ENCODE measurements around the gene SLC49A4.

SLC49A4 gene

GRCh38 chr3:122770521-122771202, 24.2 kb upstream of the SLC49A4 start:
- Histone ChIP-seq H2BK5ac (ENCODE audit: low read length) (no peak overlapping the region), H3K23ac (ENCODE audit: low read length) (no peak overlapping the region), H3K4ac (ENCODE audit: low read depth, low read length) (no peak overlapping the region), H3K79me1 (ENCODE audit: low read length) (no peaks in the 10 kb centered on the region), H3K36me3 (ENCODE audit: control insufficient read depth, insufficient read depth, low read length) (no peaks in the 10 kb centered on the region), H3K27ac (ENCODE audit: low read depth, low read length) (no peak overlapping the region), H3K56ac (ENCODE audit: low read length) (no peak overlapping the region), H4K5ac (ENCODE audit: low read length) (no peak overlapping the region), H3K27me3 (ENCODE audit: insufficient read depth, low read length, poor library complexity) (no peaks in the 10 kb centered on the region), H3K4me1 (ENCODE audit: control insufficient read depth, low read depth, low read length) (no peaks in the 10 kb centered on the region), H2BK15ac (replicated peaks; ENCODE audit: low read depth) (no peak overlapping the region), H2AK5ac (ENCODE audit: low read length) (no peak overlapping the region), H3K9ac (ENCODE audit: low read length) (no peak overlapping the region), H3K18ac (ENCODE audit: low read length) (no peak overlapping the region), H3K4me2 (ENCODE audit: low read length) (no peak overlapping the region), H2BK120ac (ENCODE audit: low read depth, low read length) (no peak overlapping the region), H4K8ac (ENCODE audit: low read depth, low read length) (peak overlapping the region; percentile 56), H3K4me3 (ENCODE audit: low read length) (no peak overlapping the region), H3K79me2 (ENCODE audit: control insufficient read depth, insufficient read depth, low read length) (no peaks in the 10 kb centered on the region)
- WGBS (ENCODE audit: extremely low coverage, insufficient coverage, low lambda C conversion rate) = no CpG with 5 or more reads among the region's 5 CpGs
- no peak for DNase-seq

DNA sequence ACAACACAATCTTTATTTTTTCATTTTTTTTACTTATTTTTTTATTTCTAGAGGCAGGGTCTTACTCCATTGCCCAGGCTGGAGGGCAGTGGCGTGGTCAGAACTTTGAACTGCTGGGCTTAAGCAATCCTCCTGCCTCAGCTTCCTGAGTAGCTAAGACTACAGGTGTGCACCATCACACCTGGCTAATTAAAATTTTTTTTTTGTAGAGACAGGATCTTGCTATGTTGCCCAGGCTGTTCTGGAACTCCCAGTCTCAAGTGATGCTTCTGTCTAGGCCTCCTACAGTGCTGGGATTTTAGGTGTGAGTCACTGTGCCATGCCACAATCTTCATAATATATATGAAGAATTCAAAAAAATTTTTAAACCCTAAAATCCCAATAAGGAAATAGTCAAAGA, 22.0 kb upstream of the SLC49A4 start:
- Histone ChIP-seq H3K9ac (ENCODE audit: low read length) (no peak overlapping the region), H3K36me3 (ENCODE audit: control insufficient read depth, insufficient read depth, low read length) (no peaks in the 10 kb centered on the region), H3K79me2 (ENCODE audit: control insufficient read depth, insufficient read depth, low read length) (no peaks in the 10 kb centered on the region), H3K79me1 (ENCODE audit: low read length) (no peaks in the 10 kb centered on the region), H2BK5ac (ENCODE audit: low read length) (no peak overlapping the region), H3K4me2 (ENCODE audit: low read length) (no peak overlapping the region), H3K4ac (ENCODE audit: low read depth, low read length) (no peak overlapping the region), H3K56ac (ENCODE audit: low read length) (no peak overlapping the region), H2BK15ac (replicated peaks; ENCODE audit: low read depth) (no peak overlapping the region), H3K23ac (ENCODE audit: low read length) (no peak overlapping the region), H4K5ac (ENCODE audit: low read length) (no peak overlapping the region), H3K18ac (ENCODE audit: low read length) (no peak overlapping the region), H2AK5ac (ENCODE audit: low read length) (no peak overlapping the region), H3K4me3 (ENCODE audit: low read length) (no peak overlapping the region), H2BK120ac (ENCODE audit: low read depth, low read length) (no peak overlapping the region), H3K27me3 (ENCODE audit: insufficient read depth, low read length, poor library complexity) (no peaks in the 10 kb centered on the region), H4K8ac (ENCODE audit: low read depth, low read length) (no peak overlapping the region), H3K4me1 (ENCODE audit: control insufficient read depth, low read depth, low read length) (no peaks in the 10 kb centered on the region), H3K27ac (ENCODE audit: low read depth, low read length) (no peak overlapping the region)
- DNase-seq = no peak
- no CpG with 5 or more reads among the region's 1 CpG for WGBS (ENCODE audit: extremely low coverage, insufficient coverage, low lambda C conversion rate)

DNA sequence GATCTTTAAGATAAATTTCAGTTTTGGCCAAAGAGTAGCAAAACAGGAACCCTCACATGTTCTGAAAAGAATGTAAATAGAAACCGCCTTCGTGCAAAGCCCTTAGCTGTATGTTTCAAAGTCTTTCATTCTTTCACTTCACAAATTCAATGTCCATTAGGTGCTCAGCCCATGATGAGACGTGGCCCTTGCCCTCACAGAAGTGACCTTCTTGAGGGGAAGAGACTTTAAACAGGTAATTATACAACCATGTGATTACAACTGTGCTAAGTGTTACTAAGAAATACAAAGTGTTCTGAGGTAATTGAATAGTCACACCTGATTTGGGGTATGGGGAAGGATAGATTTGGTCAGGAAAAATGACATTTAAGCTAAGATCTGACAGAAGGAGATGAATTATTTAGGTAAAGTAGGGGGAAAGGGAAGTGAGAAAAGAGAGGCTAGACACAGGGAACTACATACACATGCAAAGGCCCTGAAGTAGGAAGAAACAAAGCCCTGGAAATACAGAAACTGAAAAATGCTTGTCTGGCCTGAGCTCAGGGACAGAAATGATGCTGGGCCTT, 20.8 kb upstream of the SLC49A4 start:
- no peaks in the 10 kb centered on the region for H3K4me1 ChIP-seq (ENCODE audit: control insufficient read depth, low read depth, low read length)
- H3K79me1 ChIP-seq (ENCODE audit: low read length) = no peaks in the 10 kb centered on the region
- H3K23ac ChIP-seq (ENCODE audit: low read length) = no peak overlapping the region
- no peak overlapping the region for H2BK120ac ChIP-seq (ENCODE audit: low read depth, low read length)
- no peak overlapping the region for H3K4me2 ChIP-seq (ENCODE audit: low read length)
- DNase-seq = no peak
- no peaks in the 10 kb centered on the region for H3K27me3 ChIP-seq (ENCODE audit: insufficient read depth, low read length, poor library complexity)
- no peaks in the 10 kb centered on the region for H3K36me3 ChIP-seq (ENCODE audit: control insufficient read depth, insufficient read depth, low read length)
- no peak overlapping the region for H4K5ac ChIP-seq (ENCODE audit: low read length)
- no peak overlapping the region for H3K18ac ChIP-seq (ENCODE audit: low read length)
- no peak overlapping the region for H3K4me3 ChIP-seq (ENCODE audit: low read length)
- no peak overlapping the region for H3K27ac ChIP-seq (ENCODE audit: low read depth, low read length)
- H3K4ac ChIP-seq (ENCODE audit: low read depth, low read length) = no peak overlapping the region
- no peak overlapping the region for H4K8ac ChIP-seq (ENCODE audit: low read depth, low read length)
- no peak overlapping the region for H2AK5ac ChIP-seq (ENCODE audit: low read length)
- H3K9ac ChIP-seq (ENCODE audit: low read length) = no peak overlapping the region
- H2BK15ac ChIP-seq (replicated peaks; ENCODE audit: low read depth) = no peak overlapping the region
- WGBS (ENCODE audit: extremely low coverage, insufficient coverage, low lambda C conversion rate) = no CpG with 5 or more reads among the region's 3 CpGs
- H3K56ac ChIP-seq (ENCODE audit: low read length) = no peak overlapping the region
- H2BK5ac ChIP-seq (ENCODE audit: low read length) = no peak overlapping the region
- no peaks in the 10 kb centered on the region for H3K79me2 ChIP-seq (ENCODE audit: control insufficient read depth, insufficient read depth, low read length)

DNA sequence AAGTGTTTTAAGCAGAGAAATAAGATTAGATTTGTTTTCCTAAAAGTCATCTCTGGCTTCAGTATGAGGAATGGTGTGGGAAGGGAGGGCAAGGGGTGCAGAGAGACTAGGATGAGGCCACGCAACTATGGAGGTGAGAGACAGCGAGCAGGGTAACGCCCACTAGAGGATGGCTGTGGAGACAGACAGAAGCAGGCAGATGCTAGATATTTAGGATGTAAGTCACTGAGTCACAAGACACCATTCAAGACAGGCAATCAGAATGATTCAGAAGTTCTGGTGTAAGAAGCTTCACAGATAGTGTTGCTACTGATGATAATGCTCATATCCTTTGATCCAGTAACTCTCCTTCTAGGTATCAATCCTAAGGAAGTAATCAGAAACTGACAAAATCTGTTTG, 20.3 kb upstream of the SLC49A4 start:
- Histone ChIP-seq H3K56ac (ENCODE audit: low read length) (no peak overlapping the region), H3K23ac (ENCODE audit: low read length) (no peak overlapping the region), H3K18ac (ENCODE audit: low read length) (no peak overlapping the region), H2AK5ac (ENCODE audit: low read length) (no peak overlapping the region), H3K36me3 (ENCODE audit: control insufficient read depth, insufficient read depth, low read length) (no peaks in the 10 kb centered on the region), H3K79me2 (ENCODE audit: control insufficient read depth, insufficient read depth, low read length) (no peaks in the 10 kb centered on the region), H3K9ac (ENCODE audit: low read length) (no peak overlapping the region), H3K4me2 (ENCODE audit: low read length) (no peak overlapping the region), H4K5ac (ENCODE audit: low read length) (no peak overlapping the region), H3K4ac (ENCODE audit: low read depth, low read length) (no peak overlapping the region), H2BK5ac (ENCODE audit: low read length) (no peak overlapping the region), H3K27me3 (ENCODE audit: insufficient read depth, low read length, poor library complexity) (no peaks in the 10 kb centered on the region), H2BK15ac (replicated peaks; ENCODE audit: low read depth) (no peak overlapping the region), H3K27ac (ENCODE audit: low read depth, low read length) (no peak overlapping the region), H2BK120ac (ENCODE audit: low read depth, low read length) (no peak overlapping the region), H3K4me1 (ENCODE audit: control insufficient read depth, low read depth, low read length) (no peaks in the 10 kb centered on the region), H3K79me1 (ENCODE audit: low read length) (no peaks in the 10 kb centered on the region), H4K8ac (ENCODE audit: low read depth, low read length) (no peak overlapping the region), H3K4me3 (ENCODE audit: low read length) (no peak overlapping the region)
- peak; percentile 59 for DNase-seq
- WGBS (ENCODE audit: extremely low coverage, insufficient coverage, low lambda C conversion rate) = no CpG with 5 or more reads among the region's 3 CpGs

DNA sequence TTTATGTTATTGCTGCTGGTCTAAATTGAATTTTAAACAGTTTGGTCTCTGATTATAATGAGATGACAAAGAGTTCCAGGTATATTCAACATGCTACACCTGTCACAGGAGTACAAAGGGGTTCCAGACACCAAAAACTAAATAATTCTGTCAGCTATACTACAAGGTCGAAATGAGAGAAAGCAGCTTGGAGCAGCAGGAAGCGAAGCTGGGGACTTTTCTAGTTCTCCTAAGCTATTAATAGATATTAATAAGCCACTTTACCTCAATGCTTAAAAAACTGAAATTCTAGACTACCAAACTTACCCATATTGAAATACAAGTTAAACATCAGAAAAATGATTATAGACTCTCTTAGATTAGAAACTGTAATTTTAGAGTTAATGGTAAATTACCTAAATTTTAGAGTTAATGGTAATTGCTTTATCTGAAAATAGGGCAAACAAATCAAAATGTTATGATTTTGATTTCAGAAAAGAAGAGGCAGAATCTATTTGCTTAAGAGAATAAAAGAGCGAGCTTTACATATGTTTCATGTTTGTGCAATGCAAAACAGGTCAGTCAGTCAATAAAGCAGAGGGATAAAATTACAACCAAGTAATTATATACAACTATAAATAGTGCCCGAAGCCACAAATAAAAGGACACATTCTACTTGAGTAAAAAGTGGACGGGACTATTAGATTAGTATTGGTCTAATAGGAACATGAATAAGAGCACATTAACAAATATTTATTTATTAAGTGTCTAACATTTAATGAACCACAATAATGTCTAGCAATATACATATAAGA, 18.0 kb upstream of the SLC49A4 start:
- Histone ChIP-seq H3K4me2 (ENCODE audit: low read length) (no peak overlapping the region), H2BK5ac (ENCODE audit: low read length) (no peak overlapping the region), H3K27me3 (ENCODE audit: insufficient read depth, low read length, poor library complexity) (no peaks in the 10 kb centered on the region), H3K36me3 (ENCODE audit: control insufficient read depth, insufficient read depth, low read length) (no peaks in the 10 kb centered on the region), H2BK120ac (ENCODE audit: low read depth, low read length) (no peak overlapping the region), H3K9ac (ENCODE audit: low read length) (no peak overlapping the region), H3K4ac (ENCODE audit: low read depth, low read length) (no peak overlapping the region), H3K18ac (ENCODE audit: low read length) (no peak overlapping the region), H4K8ac (ENCODE audit: low read depth, low read length) (no peak overlapping the region), H3K27ac (ENCODE audit: low read depth, low read length) (no peak overlapping the region), H3K23ac (ENCODE audit: low read length) (no peak overlapping the region), H3K56ac (ENCODE audit: low read length) (no peak overlapping the region), H3K79me1 (ENCODE audit: low read length) (no peaks in the 10 kb centered on the region), H2AK5ac (ENCODE audit: low read length) (no peak overlapping the region), H3K79me2 (ENCODE audit: control insufficient read depth, insufficient read depth, low read length) (no peaks in the 10 kb centered on the region), H3K4me3 (ENCODE audit: low read length) (no peak overlapping the region), H4K5ac (ENCODE audit: low read length) (no peak overlapping the region), H3K4me1 (ENCODE audit: control insufficient read depth, low read depth, low read length) (no peaks in the 10 kb centered on the region), H2BK15ac (replicated peaks; ENCODE audit: low read depth) (no peak overlapping the region)
- WGBS (ENCODE audit: extremely low coverage, insufficient coverage, low lambda C conversion rate) = no CpG with 5 or more reads among the region's 5 CpGs
- no peak for DNase-seq

Measured in mesendoderm (in vitro differentiated cells).